HG03108 (cell line): ENCODE measurements around the gene GATM.
"Not testable (repeated sequence)": the region's sequence is repeated elsewhere in the genome, so short reads cannot be mapped to it uniquely, and the experiment has no call there.

Experiments
- ATAC-seq: cut with Tn5 transposase; IDR thresholded peaks from one replicate; pipeline ENCODE4 v1.9.1; 2021; ENCODE audit warnings: moderate library complexity; ENCODE audit not compliant: unreplicated experiment

The GATM gene

DNA sequence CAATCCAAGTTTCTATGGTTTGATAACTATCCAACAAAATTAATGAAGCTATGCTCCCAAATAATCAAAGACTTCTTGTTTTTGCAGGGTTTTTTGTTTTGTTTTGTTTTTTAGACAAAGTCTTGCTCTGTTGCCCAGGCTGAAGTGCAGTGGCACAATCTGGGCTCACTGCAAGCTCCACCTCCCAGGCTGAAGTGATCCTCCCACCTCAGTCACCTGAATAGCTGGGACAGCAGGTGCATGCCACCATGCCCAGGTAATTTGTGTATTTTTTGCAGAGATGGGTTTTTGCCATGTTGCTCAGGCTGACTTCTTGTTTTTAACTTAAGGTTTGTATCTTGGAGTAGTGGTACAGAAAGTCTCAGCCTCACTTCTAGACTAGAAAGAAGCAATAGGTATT is 11.0 kb upstream of the GATM start:
- no peak for ATAC-seq

DNA sequence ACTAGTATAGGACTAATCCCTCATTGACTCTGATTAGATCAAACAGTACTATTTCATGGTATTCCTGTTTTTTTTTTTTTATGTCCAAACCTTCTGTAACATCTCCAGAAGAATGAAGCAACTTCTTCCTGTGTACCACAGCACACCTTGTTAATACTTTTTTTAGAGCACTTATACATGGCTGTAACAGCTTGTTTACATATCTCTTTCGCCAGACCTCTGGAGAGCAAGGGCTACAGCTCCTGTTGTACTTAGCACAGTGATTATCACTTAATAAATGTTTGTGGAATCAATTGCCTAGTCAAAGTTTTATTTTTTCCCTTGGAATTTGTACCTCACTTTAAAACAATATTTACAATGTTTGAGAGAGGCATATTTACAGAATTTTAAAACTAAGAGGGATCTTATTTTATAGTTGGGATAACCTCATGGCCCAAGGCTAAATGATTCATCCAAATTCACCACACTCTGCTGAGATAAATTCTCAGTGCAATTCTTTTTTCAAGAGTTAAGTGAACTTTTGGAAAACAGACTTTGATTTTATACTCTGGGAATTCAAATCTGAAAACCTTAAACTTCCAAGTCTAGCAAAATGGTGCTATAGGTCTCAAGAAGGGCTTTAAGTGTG is 9.2 kb upstream of the GATM start:
- ATAC-seq: no peak

GRCh38 chr15:45386974-45387373 is 8.6 kb upstream of the GATM start:
- ATAC-seq: no peak

GRCh38 chr15:45386420-45386819 is 8.1 kb upstream of the GATM start:
- ATAC-seq: no peak

GRCh38 chr15:45385590-45385989 is 7.2 kb upstream of the GATM start:
- ATAC-seq: no peak

DNA sequence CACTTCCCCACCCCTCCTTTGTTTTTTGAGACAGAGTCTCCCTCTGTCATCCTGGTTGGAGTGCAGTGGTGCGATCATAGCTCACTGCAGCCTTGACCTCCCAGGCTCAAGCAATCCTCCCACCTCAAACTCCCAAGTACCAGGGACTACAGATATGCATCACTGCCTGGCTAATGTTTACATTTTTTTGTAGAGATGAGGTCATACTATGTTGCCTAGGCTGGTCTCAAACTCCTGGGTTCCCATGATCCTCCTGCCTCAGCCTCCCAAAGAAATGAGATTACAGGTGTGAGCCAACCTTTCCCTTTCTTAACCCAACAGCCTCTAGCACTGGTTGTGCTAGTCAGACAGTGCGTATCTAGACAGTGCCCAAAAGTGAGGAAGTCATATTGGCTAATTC is 6.4 kb upstream of the GATM start:
- ATAC-seq: no peak

DNA sequence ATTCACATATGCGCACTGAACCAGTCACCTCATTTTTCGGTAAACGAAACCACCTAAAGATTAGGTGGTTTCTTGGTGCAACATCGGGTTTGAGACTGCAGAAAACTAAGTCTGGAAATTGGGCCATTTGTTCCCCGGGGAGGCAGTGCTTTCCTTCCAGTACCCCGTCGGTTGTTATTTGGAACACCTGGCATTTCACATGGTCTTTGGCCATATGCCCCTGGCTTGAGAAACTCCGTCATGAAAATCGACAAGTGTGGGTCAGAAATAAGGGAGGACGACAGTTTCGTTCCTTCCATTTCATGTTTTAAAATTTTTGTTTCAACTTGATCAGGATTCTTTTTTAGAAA is 544 bp upstream of the GATM start:
- ATAC-seq: no peak

- no peak for ATAC-seq
These were observed 665 bp downstream of the GATM start for GRCh38 chr15:45377609-45378148.

DNA sequence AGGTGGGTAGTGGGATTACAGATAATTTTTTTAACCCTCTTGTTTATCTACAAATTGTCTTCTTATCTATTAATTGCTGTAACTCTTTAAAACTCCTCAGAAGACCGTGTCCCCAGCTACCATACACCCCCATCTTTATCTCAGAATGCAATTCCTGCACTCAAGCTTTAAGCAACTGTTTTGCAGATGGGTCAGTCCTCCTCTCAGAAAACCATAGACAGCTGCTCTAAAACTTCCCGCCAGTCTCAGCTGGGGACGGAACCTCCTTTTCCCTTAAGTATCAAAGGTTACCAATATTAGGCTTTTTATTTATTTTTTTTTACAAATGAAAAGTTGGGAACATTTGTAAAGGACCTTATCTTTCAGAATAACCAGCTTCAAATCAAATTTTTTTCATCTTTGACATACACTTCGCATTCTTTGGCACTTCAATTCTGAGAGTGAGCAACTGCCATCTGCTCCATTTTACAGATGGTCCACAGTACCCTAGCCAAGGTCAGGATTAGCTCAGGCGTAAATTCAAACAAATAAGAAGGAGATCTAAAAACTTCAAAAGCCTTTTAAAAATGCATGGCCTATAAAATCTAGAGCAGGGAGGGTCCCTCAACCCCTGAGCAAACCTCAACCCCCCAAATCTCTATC is 1.3 kb downstream of the GATM start:
- ATAC-seq: no peak

DNA sequence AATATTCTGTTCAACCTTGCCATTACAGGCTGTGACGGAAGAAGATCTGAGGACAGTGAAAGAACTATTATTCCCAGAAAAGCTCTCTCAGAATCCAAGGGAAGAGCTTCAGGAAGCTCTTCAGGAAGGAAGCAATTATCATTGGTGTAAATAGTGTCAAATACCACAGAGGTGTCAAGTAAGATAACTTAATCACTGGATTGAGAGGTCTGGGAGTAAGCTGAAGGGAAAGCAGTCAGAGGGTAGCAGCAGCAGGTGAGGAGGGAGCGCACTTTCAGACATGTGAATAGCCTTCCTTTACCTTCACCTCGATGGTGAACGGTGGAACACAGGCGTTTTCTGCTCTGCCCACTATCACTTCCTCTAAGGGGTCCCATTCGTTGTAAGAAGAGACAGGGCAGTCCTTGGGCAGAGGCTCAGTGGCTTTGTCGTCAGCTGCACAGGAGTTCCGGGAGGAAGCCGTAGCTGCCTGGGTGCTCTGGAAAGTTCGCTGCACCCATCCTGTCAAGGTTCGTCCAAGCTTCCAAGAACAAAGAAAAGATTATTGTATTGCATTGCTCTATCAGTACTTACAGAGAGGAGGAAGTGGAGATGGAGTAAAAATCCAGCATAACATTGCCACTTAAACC is 1.9 kb downstream of the GATM start:
- ATAC-seq: no peak

DNA sequence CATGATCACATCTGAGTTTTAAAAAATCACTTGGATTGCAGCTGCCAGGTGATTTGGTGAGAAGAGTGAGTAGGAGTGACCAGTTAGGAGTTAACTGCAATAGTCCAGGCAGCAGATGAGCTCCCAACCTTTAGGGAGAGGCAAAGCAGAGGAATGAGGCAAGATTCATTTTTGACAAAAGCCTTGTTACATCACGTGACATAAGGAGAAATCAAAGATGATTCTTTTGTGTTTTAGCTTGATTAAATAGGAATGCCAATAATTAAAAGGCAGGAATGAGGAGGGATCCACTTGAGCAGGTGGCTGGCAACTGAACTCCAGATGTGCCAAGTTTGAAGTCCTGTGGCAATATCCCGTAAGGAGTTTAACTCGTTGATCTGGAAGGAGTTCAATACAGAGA is 2.5 kb downstream of the GATM start:
- ATAC-seq: no peak

DNA sequence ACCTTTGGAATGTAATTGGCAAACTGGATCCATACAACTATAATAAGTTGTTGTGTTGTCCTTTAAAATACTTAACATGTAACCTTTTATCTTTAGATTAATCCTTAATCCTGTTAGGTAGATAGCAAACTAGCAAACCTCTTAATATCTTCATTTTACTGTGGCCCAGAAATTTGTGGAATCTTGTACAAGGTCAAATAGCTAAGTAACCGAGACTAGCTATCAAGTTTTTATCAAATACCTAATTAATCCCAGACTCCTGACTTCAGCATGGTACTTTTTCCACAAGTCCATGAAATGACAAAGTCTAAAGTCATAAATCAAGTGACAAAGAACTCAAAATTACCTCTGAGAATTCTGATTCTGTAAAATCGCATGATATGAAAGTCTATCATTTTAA is 4.4 kb downstream of the GATM start:
- no peak for ATAC-seq

DNA sequence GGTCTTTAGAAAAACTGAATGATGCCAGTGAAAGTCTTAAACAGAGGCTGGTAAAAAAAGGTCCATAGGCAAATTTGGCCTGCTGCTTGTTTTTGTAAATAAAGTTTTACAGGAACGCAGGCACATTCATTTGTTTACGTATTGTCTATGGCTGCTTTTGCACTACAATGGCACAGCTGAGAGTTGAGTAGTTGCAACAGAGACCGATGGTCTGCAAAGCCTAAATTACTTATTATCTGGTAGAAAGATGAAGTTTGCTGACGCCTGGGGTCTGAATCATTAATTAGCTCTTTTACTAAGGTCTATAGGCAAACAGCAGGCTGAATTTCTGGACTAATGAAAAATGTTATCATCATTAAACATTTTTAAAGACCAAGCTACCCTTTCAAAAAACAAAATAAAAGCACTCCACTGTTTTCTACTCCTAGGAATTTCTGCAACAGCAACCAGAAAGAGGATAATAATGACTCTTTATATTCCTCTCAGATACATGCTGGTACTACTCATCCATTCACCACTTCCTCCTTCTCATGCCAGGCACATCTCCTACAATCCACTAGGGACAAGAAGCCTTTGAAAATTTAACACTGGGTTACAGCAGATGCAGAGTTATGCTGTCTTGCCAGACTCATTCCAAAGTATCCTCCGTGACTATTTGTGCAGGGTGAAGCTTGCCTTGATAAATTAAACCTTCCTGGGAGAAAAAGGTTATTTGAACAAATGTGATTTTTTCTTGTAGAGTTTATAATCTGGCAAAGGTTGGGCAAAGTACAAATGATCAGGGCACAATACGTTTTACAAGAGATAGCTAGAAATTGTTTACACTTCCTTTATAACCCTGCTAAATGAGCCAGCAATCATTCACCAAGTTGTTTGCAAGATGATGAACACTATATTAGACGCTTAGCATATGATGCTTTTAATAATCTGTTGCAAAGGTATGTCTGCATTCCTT is 6.0 kb downstream of the GATM start:
- no peak for ATAC-seq

DNA sequence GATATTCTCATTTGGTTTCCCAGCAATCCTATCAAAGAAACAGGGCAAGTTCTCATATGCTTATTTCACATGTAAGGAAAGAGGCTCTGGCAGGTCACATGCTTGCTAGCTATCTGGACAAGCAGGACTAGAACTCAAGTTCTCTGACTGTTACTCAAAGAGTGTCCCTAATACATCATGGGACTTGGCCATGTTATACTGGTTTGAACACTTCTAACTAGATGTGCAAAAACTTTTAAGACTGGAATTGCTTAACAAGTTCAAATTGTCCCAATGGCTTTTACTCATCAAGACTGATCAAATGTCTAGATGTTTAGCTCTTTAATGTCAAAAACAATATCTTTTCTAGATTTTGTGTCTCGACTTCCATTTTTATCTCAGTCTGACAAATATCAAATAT is 6.8 kb downstream of the GATM start:
- ATAC-seq: no peak

- ATAC-seq: not testable (repeated sequence)
These were observed 8.3 kb downstream of the GATM start for GRCh38 chr15:45370042-45370441.

DNA sequence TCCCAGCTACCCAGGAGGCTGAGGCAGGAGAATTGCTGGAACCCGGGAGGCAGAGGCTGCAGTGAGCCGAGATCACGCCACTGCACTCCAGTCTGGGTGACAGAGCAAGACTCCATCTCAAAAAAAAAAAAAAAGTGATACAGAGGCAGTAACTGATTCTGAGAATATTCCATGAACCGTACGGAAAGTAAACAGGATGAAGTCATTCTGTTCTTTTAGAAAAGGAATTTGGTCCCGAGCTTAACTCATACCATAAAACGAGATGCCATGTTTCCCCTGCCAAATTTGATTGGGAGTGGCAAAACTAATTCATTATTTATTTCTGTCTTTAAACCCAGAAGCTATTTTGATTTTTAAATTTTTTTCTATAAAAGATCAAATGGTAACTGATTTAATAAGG is 11.1 kb downstream of the GATM start:
- ATAC-seq: not testable (repeated sequence)

- ATAC-seq: no peak
These were observed 14.1 kb downstream of the GATM start for GRCh38 chr15:45364271-45364670.

DNA sequence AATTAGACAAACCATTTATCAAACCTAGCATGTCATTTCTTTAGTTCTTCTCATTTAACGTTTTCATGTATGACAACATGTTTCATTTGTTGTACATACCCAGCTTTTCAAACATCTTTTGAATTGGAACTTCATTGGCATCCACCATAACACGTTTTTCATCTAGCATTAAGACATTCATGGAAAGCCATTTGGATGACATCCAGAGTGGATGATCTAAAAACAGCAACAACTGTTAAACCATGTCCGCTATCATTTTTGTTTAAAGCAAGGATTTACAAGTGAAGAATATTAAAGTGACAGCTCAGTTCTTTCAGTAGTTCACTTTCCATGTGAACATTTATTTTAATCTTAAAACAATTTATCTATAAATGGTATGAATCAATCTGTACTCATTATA is 14.5 kb downstream of the GATM start:
- ATAC-seq: no peak

GRCh38 chr15:45363334-45363733 is 15.0 kb downstream of the GATM start:
- no peak for ATAC-seq

GRCh38 chr15:45362419-45362818 is 15.9 kb downstream of the GATM start:
- ATAC-seq: no peak

- ATAC-seq: no peak
These were observed 16.5 kb downstream of the GATM start for GRCh38 chr15:45361878-45362277.
